ENCODE measurements around the gene SCUBE3.

DNA sequence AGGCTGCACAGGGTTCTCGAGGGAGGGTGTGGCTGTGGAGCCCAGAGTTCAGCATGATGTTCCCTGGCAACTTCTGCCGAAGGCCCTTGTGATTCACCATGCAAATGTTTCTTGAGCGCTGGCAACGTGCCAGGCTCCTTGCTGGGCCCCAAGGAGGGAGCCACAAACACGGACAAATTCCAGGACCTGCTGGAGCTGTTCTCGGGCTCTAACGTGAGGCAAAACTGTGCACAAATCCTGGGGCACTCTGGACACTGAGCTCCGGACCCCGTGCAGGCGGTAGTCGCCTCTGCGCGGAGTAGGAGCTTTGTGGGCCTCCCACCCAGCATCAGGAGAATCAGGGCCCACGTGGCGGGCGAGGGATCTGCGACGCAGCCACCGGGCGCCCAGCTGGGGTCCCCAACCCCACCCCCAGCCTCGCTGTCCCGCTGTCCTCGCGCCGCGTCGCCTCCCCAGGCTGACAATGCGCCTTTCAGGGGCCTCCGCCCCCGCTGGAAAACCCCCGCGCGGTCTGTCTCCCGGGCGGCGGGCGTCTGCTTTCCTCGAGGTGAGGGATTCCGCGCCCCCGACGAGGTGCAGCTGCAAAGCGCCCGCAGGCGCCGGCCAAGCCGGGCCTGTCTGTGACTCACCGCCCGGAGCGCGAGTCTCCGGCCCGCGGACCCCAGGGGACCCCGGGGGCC lies 31.7 kb upstream of the SCUBE3 start:
- TF ChIP-seq, protein P1, sequence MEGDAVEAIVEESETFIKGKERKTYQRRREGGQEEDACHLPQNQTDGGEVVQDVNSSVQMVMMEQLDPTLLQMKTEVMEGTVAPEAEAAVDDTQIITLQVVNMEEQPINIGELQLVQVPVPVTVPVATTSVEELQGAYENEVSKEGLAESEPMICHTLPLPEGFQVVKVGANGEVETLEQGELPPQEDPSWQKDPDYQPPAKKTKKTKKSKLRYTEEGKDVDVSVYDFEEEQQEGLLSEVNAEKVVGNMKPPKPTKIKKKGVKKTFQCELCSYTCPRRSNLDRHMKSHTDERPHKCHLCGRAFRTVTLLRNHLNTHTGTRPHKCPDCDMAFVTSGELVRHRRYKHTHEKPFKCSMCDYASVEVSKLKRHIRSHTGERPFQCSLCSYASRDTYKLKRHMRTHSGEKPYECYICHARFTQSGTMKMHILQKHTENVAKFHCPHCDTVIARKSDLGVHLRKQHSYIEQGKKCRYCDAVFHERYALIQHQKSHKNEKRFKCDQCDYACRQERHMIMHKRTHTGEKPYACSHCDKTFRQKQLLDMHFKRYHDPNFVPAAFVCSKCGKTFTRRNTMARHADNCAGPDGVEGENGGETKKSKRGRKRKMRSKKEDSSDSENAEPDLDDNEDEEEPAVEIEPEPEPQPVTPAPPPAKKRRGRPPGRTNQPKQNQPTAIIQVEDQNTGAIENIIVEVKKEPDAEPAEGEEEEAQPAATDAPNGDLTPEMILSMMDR (IDR thresholded peaks at IDR 0.05) = no peak
- TF ChIP-seq POLR2A (IDR thresholded peaks at IDR 0.05) = no peak

Data from body of pancreas (tissue), 4 donors.